Measurements from ENCODE around the gene SVOPL.

The SVOPL gene

GRCh38 chr7:138556771-138557484, 144.2 kb downstream of the SVOPL start:
- no peak for DNase-seq (ENCODE audit: low spot score)

GRCh38 chr7:138555684-138556083, 145.5 kb downstream of the SVOPL start:
- no peak for DNase-seq (ENCODE audit: low spot score)

GRCh38 chr7:138554674-138555073, 146.5 kb downstream of the SVOPL start:
- DNase-seq (ENCODE audit: low spot score), result no peak

DNA sequence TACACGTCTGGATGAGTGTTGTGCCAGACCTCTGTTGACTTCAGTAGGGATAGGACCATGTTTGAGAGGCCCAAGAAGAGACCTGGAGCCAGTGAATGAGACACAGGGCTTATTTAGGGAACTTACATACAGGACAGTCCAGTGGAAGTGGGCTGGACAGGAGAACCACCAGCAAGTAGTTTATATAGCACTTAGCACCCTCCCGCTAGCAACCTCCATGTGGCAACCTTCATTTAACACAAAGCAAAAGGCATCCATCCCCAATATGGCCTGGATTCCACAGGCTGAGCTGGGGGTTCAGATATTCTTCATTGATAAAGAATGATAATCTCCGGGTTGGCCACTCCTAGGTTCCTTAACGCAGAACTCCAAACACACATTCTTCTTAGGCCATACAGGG, 147.4 kb downstream of the SVOPL start:
- DNase-seq (ENCODE audit: low spot score), result no peak

DNA sequence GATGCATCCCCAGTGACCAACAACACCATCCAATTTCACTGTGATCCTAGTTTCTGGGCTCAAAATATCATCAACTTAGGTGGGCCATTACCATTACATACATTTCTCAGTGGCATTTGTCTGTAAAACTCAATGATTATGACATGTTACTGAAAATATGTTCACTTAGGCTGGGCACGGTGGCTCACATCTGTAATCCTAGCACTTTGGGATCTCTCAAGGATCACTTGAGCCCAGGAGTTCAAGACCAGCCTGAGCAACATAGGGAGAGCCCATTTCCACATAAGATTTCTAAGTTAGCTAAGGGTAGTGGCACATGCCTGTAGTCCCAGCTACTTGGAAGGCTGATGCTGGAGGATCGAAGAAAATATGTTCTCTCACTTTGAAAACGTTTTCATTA, 150.1 kb downstream of the SVOPL start:
- no peak for DNase-seq (ENCODE audit: low spot score)

GRCh38 chr7:138550337-138550736, 150.8 kb downstream of the SVOPL start:
- no peak for DNase-seq (ENCODE audit: low spot score)

GRCh38 chr7:138549082-138549481, 152.1 kb downstream of the SVOPL start:
- DNase-seq (ENCODE audit: low spot score), result no peak

GRCh38 chr7:138546829-138547228, 154.3 kb downstream of the SVOPL start:
- DNase-seq (ENCODE audit: low spot score), result no peak

GRCh38 chr7:138546064-138546619, 155.0 kb downstream of the SVOPL start:
- DNase-seq (ENCODE audit: low spot score), result no peak

DNA sequence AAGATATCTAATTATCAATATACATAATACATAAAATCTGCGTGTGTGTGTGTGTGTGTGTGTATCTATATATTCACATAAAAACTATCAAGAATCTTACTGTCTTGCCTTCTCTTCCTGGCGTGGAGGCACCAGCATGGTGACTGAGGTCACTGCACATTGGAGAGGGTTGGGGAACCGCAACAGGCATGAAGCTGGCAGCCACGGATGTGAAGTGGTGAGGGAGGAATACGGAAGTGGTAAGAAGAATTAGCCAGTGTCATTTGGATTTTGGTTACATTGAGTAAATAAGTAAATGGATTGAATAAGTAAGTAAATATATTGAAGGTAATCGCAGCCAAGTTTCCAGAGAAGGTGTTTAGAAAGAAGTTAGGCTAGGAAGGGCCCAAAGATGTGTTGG, 156.0 kb downstream of the SVOPL start:
- DNase-seq (ENCODE audit: low spot score), result no peak

Measured in germinal center (tissue), 1 donor.